CD14-positive monocyte (primary cell): ENCODE results near the gene ZKSCAN4. TPM values are rescaled to one million over a fixed set of nuclear protein-coding genes. Genes with fewer than 3 reads are reported as not detected.

Experiments
- DNase-seq, 3 donors: peaks; one replicate each; pipeline ENCODE4 v3.0.0-alpha.2; 2011 to 2022
- H2AFZ ChIP-seq: 2 replicates; pipeline ENCODE4 v1.6.0; 2012; ENCODE audit warnings: mild to moderate bottlenecking, low read depth, low read length, inconsistent platforms; ENCODE audit not compliant: insufficient read depth, poor library complexity, severe bottlenecking
- H3K27ac ChIP-seq, 2 donors: 1 replicate in 1 of 2; 2 replicates in 1 of 2; pipeline ENCODE4 v1.5.1; 2012 to 2013; ENCODE audit warnings: low read length in 2 of 2, control low read depth in 1 of 2, inconsistent platforms in 1 of 2, low read depth in 1 of 2, mild to moderate bottlenecking in 1 of 2
- H3K27me3 ChIP-seq, 2 donors: one replicate each; pipeline versions ENCODE4 v1.6.0 to v1.6.1; 2011 to 2013; ENCODE audit warnings: low read length in 2 of 2; ENCODE audit not compliant: control insufficient read depth in 2 of 2, insufficient read depth in 2 of 2
- H3K36me3 ChIP-seq, 2 donors: replicated peaks in 1 of 2; 1 replicate in 1 of 2; 2 replicates in 1 of 2; pipeline versions ENCODE4 v1.5.1 to v1.6.1; 2012 to 2013; ENCODE audit warnings: low read length in 2 of 2, control low read depth in 1 of 2, inconsistent platforms in 1 of 2, mild to moderate bottlenecking in 1 of 2; ENCODE audit not compliant: insufficient read depth in 2 of 2, control insufficient read depth in 1 of 2
- H3K4me1 ChIP-seq, 2 donors: 1 replicate in 1 of 2; 2 replicates in 1 of 2; pipeline versions ENCODE4 v1.5.1 to v1.6.1; 2012 to 2013; ENCODE audit warnings: low read length in 2 of 2, control low read depth in 1 of 2, inconsistent platforms in 1 of 2, mild to moderate bottlenecking in 1 of 2, moderate library complexity in 1 of 2; ENCODE audit not compliant: insufficient read depth in 2 of 2, control insufficient read depth in 1 of 2
- H3K4me2 ChIP-seq: replicated peaks from 2 replicates; pipeline ENCODE3; 2012; ENCODE audit warnings: low read length, moderate library complexity, mild to moderate bottlenecking; ENCODE audit not compliant: poor library complexity, severe bottlenecking; ENCODE audit errors: extremely low read depth
- H3K4me3 ChIP-seq, 3 experiments: fragments of 200-600 bp in 1 of 3; sonication (generic) in 1 of 3; replicated peaks in 1 of 3; 1 replicate in 2 of 3; 2 replicates in 1 of 3; pipeline ENCODE4 v1.5.1; 2011 to 2013; ENCODE audit warnings: low read length in 3 of 3, mild to moderate bottlenecking in 3 of 3, control low read depth in 2 of 3, low read depth in 2 of 3, inconsistent platforms in 1 of 3, moderate library complexity in 1 of 3
- H3K79me2 ChIP-seq: 2 replicates; pipeline ENCODE4 v1.6.0; 2012; ENCODE audit warnings: mild to moderate bottlenecking, control low read depth, inconsistent platforms, low read length, moderate library complexity; ENCODE audit not compliant: insufficient read depth
- H3K9ac ChIP-seq: 2 replicates; pipeline ENCODE4 v1.6.0; 2017; ENCODE audit warnings: low read length, mild to moderate bottlenecking; ENCODE audit not compliant: insufficient read depth, poor library complexity, severe bottlenecking
- H3K9me3 ChIP-seq, 2 donors: replicated peaks in 1 of 2; 1 replicate in 1 of 2; 2 replicates in 1 of 2; pipeline versions ENCODE4 v1.5.1 to v1.6.1; 2012 to 2013; ENCODE audit warnings: low read length in 2 of 2, control low read depth in 1 of 2; ENCODE audit not compliant: control insufficient read depth in 1 of 2, insufficient read depth in 1 of 2
- H4K20me1 ChIP-seq: 2 replicates; pipeline ENCODE4 v1.6.0; 2012; ENCODE audit warnings: mild to moderate bottlenecking, low read length, control low read depth, moderate library complexity; ENCODE audit not compliant: insufficient read depth
- H3K27ac Mint-ChIP-seq, 7 donors: one replicate each; pipeline ENCODE4 v1.8.0; 2020; ENCODE audit warnings: mild to moderate bottlenecking in 7 of 7, mixed read lengths in 7 of 7, moderate library complexity in 6 of 7, inconsistent platforms in 2 of 7
- H3K27me3 Mint-ChIP-seq, 3 donors: one replicate each; pipeline ENCODE4 v1.8.0; 2021 to 2022; ENCODE audit warnings: low read depth in 3 of 3, mild to moderate bottlenecking in 3 of 3, mixed read lengths in 3 of 3, moderate library complexity in 3 of 3, inconsistent platforms in 1 of 3
- H3K36me3 Mint-ChIP-seq, 2 donors: one replicate each; pipeline ENCODE4 v1.8.0; 2020; ENCODE audit warnings: mixed read lengths in 2 of 2, inconsistent platforms in 1 of 2, mild to moderate bottlenecking in 1 of 2
- H3K4me1 Mint-ChIP-seq: one replicate; pipeline ENCODE4 v1.8.0; 2020; ENCODE audit warnings: mild to moderate bottlenecking, mixed read lengths
- H3K4me3 Mint-ChIP-seq, 2 donors: one replicate each; pipeline ENCODE4 v1.8.0; 2020; ENCODE audit warnings: mild to moderate bottlenecking in 2 of 2, mixed read lengths in 2 of 2, moderate library complexity in 1 of 2
- H3K9me3 Mint-ChIP-seq, 7 donors: one replicate each; pipeline ENCODE4 v1.8.0; 2020 to 2022; ENCODE audit warnings: mixed read lengths in 7 of 7, mild to moderate bottlenecking in 6 of 7, moderate library complexity in 6 of 7, inconsistent platforms in 2 of 7
- WGBS: methylation state at CpG from one replicate; pipeline ENCODE4 v1.1.5; 2013; ENCODE audit warnings: missing lambda C conversion rate; ENCODE audit not compliant: insufficient coverage; 5-methylcytosine and 5-hydroxymethylcytosine counted together
- intact Hi-C, 2 donors: fragments of 100-400 bp; cut with micrococcal nuclease; formaldehyde crosslinking; loops; one replicate each; pipeline versions ENCODE4 v1.15.0 to v1.15.1; 2023
- polyA plus RNA-seq, 3 donors: library from polyadenylated mRNA; depleted of rRNA in 1 of 3; unstranded in 2 of 3; stranded (reverse) in 1 of 3; fragments of 300-500 nt in 2 of 3; fragments of >200 nt in 1 of 3; fragmentation: Illumina TruSeq in 2 of 3; gene quantifications; 1 replicate in 2 of 3; 2 replicates in 1 of 3; pipeline ENCODE4 v1.2.3, GENCODE V29; 2012 to 2021
- TF ChIP-seq, protein P1 (sequence below): fragments of 200-600 bp; IDR thresholded peaks from one replicate; pipeline ENCODE4 v1.8.0; 2022; ENCODE audit warnings: antibody characterized with exemption, mild to moderate bottlenecking

The ZKSCAN4 gene
- polyA plus RNA-seq, 3 donors, result 1.5 to 2.0 (median 1.6) TPM

DNA sequence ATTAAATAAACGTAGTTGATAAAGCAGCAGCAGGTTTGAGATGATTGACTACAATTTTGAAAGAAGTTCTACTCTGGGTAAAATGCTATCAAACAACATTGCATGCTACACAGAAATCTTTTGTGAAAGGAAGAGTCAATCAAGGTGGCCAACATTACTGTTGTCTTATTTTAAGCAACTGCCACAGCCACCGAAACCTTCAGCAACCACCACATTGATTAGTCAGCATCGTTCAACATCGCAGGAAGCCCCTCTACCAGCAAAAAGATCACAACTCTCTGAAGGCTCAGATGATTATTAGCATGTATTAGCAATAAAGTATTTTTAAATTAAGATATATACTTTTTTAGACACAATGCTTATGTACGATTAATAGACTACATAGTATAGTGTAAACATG lies 43.3 kb upstream of the ZKSCAN4 start:
- H3K9me3 Mint-ChIP-seq, result peaks cover 0 to 5% (median 2%) of the 10 kb centered on the region in 7 donors
- no peak overlapping the region for H3K27ac ChIP-seq
- no peak overlapping the region for H3K4me3 ChIP-seq
- no peak overlapping the region for H2AFZ ChIP-seq
- no peak overlapping the region for H3K9ac ChIP-seq
- H3K4me3 Mint-ChIP-seq, result no peak overlapping the region
- H3K27me3 Mint-ChIP-seq, result peaks cover 0 to 2% (median 0%) of the 10 kb centered on the region in 3 donors
- H3K27ac Mint-ChIP-seq, result no peak overlapping the region
- no peaks in the 10 kb centered on the region for H3K36me3 ChIP-seq
- no peaks in the 10 kb centered on the region for H3K9me3 ChIP-seq
- no peaks in the 10 kb centered on the region for H3K27me3 ChIP-seq
- DNase-seq, result no peak
- H3K4me1 Mint-ChIP-seq, result no peaks in the 10 kb centered on the region
- H3K4me1 ChIP-seq, result no peaks in the 10 kb centered on the region
- H4K20me1 ChIP-seq, result no peaks in the 10 kb centered on the region
- whole genome bisulfite sequencing, result no CpG with 5 or more reads among the region's 5 CpGs
- no peak overlapping the region for H3K4me2 ChIP-seq
- H3K79me2 ChIP-seq, result no peaks in the 10 kb centered on the region
- TF ChIP-seq, protein P1, sequence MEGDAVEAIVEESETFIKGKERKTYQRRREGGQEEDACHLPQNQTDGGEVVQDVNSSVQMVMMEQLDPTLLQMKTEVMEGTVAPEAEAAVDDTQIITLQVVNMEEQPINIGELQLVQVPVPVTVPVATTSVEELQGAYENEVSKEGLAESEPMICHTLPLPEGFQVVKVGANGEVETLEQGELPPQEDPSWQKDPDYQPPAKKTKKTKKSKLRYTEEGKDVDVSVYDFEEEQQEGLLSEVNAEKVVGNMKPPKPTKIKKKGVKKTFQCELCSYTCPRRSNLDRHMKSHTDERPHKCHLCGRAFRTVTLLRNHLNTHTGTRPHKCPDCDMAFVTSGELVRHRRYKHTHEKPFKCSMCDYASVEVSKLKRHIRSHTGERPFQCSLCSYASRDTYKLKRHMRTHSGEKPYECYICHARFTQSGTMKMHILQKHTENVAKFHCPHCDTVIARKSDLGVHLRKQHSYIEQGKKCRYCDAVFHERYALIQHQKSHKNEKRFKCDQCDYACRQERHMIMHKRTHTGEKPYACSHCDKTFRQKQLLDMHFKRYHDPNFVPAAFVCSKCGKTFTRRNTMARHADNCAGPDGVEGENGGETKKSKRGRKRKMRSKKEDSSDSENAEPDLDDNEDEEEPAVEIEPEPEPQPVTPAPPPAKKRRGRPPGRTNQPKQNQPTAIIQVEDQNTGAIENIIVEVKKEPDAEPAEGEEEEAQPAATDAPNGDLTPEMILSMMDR, result no peak
- peaks cover 2 to 3% of the 10 kb centered on the region in 2 donors for H3K36me3 Mint-ChIP-seq
- intact Hi-C loops, result no loop called here

DNA sequence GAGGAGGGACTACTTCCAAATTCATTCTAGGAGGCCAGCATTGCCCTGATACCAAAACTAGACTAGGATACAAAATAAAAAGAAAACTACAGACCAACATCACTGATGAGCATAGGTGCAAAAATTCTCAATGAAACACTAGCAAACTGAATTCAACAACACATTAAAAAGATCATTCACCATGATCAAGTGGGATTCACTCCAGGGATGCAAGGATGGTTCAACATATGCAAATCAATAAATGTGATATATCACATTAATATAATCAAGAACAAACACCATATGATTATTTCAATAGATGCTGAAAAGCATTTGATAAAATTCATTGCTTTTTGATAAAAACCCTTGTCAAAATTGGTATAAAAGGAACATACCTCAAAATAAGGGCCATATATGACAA lies 39.5 kb upstream of the ZKSCAN4 start:
- H3K79me2 ChIP-seq, result no peaks in the 10 kb centered on the region
- H3K36me3 Mint-ChIP-seq, result peaks cover 9 to 13% of the 10 kb centered on the region in 2 donors
- no peak overlapping the region for H3K27ac Mint-ChIP-seq
- peaks cover 0 to 6% (median 3%) of the 10 kb centered on the region in 7 donors for H3K9me3 Mint-ChIP-seq
- H3K4me2 ChIP-seq, result no peak overlapping the region
- peaks cover 0 to 4% (median 0%) of the 10 kb centered on the region in 3 donors for H3K27me3 Mint-ChIP-seq
- H3K4me1 ChIP-seq, result no peaks in the 10 kb centered on the region
- TF ChIP-seq, protein P1, result no peak
- no peak overlapping the region for H3K9ac ChIP-seq
- no peak overlapping the region for H3K4me3 Mint-ChIP-seq
- no peaks in the 10 kb centered on the region for H3K9me3 ChIP-seq
- no peak overlapping the region for H3K4me3 ChIP-seq
- H2AFZ ChIP-seq, result no peak overlapping the region
- H3K27ac ChIP-seq, result no peak overlapping the region
- H3K27me3 ChIP-seq, result no peaks in the 10 kb centered on the region
- H4K20me1 ChIP-seq, result no peaks in the 10 kb centered on the region
- DNase-seq, result no peak
- no peaks in the 10 kb centered on the region for H3K4me1 Mint-ChIP-seq
- no peaks in the 10 kb centered on the region for H3K36me3 ChIP-seq
- intact Hi-C loops, result no loop called here
